ENCODE data around the gene PFKFB3.

DNA sequence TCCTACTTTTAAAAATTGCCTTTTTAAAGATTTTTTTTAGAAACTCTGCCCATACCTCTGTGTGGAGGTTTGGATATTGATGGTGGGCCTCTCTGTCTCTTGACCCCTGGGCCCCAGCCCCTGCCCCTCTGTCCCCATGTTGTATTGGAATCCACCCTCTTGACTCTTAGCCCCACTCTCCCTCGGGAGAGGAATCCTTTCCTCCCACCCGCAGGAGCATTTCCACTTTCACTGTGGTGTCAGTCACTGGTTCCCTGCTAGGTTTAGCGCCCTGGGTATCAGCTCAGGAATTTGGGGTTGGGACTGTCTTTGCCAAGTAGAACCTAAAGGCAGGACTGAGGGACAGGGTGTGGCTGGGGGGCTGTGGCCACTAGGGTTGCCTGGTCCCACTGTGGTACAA is 10.1 kb downstream of the PFKFB3 start:
- TF ChIP-seq, protein P1, sequence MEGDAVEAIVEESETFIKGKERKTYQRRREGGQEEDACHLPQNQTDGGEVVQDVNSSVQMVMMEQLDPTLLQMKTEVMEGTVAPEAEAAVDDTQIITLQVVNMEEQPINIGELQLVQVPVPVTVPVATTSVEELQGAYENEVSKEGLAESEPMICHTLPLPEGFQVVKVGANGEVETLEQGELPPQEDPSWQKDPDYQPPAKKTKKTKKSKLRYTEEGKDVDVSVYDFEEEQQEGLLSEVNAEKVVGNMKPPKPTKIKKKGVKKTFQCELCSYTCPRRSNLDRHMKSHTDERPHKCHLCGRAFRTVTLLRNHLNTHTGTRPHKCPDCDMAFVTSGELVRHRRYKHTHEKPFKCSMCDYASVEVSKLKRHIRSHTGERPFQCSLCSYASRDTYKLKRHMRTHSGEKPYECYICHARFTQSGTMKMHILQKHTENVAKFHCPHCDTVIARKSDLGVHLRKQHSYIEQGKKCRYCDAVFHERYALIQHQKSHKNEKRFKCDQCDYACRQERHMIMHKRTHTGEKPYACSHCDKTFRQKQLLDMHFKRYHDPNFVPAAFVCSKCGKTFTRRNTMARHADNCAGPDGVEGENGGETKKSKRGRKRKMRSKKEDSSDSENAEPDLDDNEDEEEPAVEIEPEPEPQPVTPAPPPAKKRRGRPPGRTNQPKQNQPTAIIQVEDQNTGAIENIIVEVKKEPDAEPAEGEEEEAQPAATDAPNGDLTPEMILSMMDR (IDR thresholded peaks at IDR 0.05): no peak
- no peak for TF ChIP-seq EZH2phosphoT487 (IDR thresholded peaks at IDR 0.05)

Data from neural progenitor cell (in vitro differentiated cells).